Smooth muscle cell of the brain vasculature (primary cell): ENCODE results near the gene TJP2.
"Not testable (repeated sequence)": the region's sequence is repeated elsewhere in the genome, so short reads cannot be mapped to it uniquely, and the experiment has no call there.

Source experiments
- DNase-seq: peaks from one replicate; pipeline ENCODE4 v3.0.0-alpha.2; 2012; ENCODE audit warnings: low read depth, low spot score

TJP2 gene

GRCh38 chr9:69158471-69158870, 15.6 kb upstream of the TJP2 start:
- no peak for DNase-seq

GRCh38 chr9:69164573-69164972, 9.5 kb upstream of the TJP2 start:
- not testable (repeated sequence) for DNase-seq

GRCh38 chr9:69165581-69165980, 8.5 kb upstream of the TJP2 start:
- no peak for DNase-seq

- DNase-seq = no peak
Observed at GRCh38 chr9:69168709-69169217, 5.3 kb upstream of the TJP2 start.

- DNase-seq = no peak
Observed at GRCh38 chr9:69170231-69170630, 3.8 kb upstream of the TJP2 start.

- DNase-seq = no peak
Observed at GRCh38 chr9:69171049-69171448, 3.0 kb upstream of the TJP2 start.

GRCh38 chr9:69171517-69171916, 2.6 kb upstream of the TJP2 start:
- no peak for DNase-seq

- no peak for DNase-seq
Observed at GRCh38 chr9:69172895-69173294, 1.2 kb upstream of the TJP2 start.

- no peak for DNase-seq
Observed at GRCh38 chr9:69173497-69173890, 583 bp upstream of the TJP2 start.

GRCh38 chr9:69174616-69175463, 763 bp downstream of the TJP2 start:
- DNase-seq = peak; percentile 80

- no peak for DNase-seq
Observed at GRCh38 chr9:69175486-69175885, 1.4 kb downstream of the TJP2 start.

- no peak for DNase-seq
Observed at GRCh38 chr9:69176471-69177171, 2.5 kb downstream of the TJP2 start.

- no peak for DNase-seq
Observed at GRCh38 chr9:69178583-69179011, 4.5 kb downstream of the TJP2 start.

- DNase-seq = no peak
Observed at GRCh38 chr9:69179037-69179436, 5.0 kb downstream of the TJP2 start.

- no peak for DNase-seq
Observed at GRCh38 chr9:69180200-69180599, 6.1 kb downstream of the TJP2 start.

- peak; percentile 60 for DNase-seq
Observed at GRCh38 chr9:69180670-69181069, 6.6 kb downstream of the TJP2 start.

- no peak for DNase-seq
Observed at GRCh38 chr9:69181908-69182353, 7.9 kb downstream of the TJP2 start.

GRCh38 chr9:69184266-69184665, 10.2 kb downstream of the TJP2 start:
- no peak for DNase-seq

GRCh38 chr9:69186841-69187611, 12.9 kb downstream of the TJP2 start:
- no peak for DNase-seq

- DNase-seq = no peak
Observed at GRCh38 chr9:69188975-69189374, 14.9 kb downstream of the TJP2 start.

GRCh38 chr9:69190086-69190862, 16.2 kb downstream of the TJP2 start:
- no peak for DNase-seq
